ENCODE results near the gene POLR3H. TPM values are rescaled to one million over a fixed set of nuclear protein-coding genes. Genes with fewer than 3 reads are reported as not detected.
A peak's percentile ranks its signal among the peaks of the same experiment; 100 is the strongest.

POLR3H gene
- total and polyA plus RNA-seq, 2 of the 4 experiments (the other 2 are of a cell fraction), result 37.8 to 67.8 TPM

DNA sequence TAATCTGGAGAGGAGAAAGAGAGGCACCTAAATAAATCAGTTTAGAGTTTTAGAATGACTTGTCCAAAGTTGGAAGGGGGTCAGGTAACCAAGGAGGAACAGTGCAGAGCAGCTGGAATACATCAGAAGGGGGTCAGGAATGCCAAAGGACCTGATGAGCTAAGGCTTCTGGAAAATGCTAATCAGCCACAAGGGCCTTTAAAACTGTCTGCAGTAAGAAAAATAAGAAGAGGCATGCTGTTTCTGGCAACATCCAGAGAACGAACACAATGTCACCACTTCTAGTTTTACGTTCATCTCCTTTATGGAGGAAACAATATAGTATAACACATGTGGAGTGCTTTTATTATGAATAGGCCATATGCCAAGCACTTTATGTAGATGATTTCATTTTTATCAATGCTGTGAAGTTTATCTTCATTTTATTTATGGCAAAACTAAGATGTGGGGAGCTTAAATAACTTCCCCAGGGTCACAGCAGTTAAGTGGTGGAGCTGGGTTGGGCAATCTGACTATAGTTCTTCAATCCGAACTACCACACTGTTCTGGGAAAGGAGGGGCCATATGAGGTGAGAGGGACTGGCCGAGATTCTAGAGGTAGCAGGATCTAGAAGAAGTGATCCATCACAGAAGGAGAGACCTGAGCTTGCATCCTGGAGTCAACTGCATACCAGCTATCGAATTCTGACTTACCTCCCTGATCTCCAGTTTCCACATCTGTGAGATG is 52.7 kb downstream of the POLR3H start:
- Histone ChIP-seq H3K4me2 (ENCODE audit: low read depth, low read length) (no peak overlapping the region; the same call in 1 of the 2 replicates), H3K79me1 (ENCODE audit: low read depth in 1 of 2, low read length in 2 of 2) (peaks cover 33 to 82% of the 10 kb centered on the region in 2 experiments), H3K23ac (ENCODE audit: low read depth, low read length) (no peak overlapping the region), H4K91ac (ENCODE audit: insufficient read depth, low read depth, low read length) (no peak overlapping the region), H3K9me3 (ENCODE audit: control insufficient read depth, insufficient read depth, low read length) (no peaks in the 10 kb centered on the region), H2BK5ac (ENCODE audit: low read depth, low read length, poor library complexity, severe bottlenecking) (no peak overlapping the region), H4K20me1 (ENCODE audit: insufficient read depth, low read length) (peaks cover 53% of the 10 kb centered on the region), H3K36me3 (ENCODE audit: control insufficient read depth, insufficient read depth, low read length) (no peaks in the 10 kb centered on the region; the same call in 1 of the 2 replicates), H2AFZ (replicated peaks; ENCODE audit: low read length, poor library complexity) (no peak overlapping the region), H3K56ac (ENCODE audit: extremely low read depth, insufficient read depth, low read length) (no peak overlapping the region), H3K4ac (ENCODE audit: low read depth, low read length) (no peak overlapping the region), H3K27ac (ENCODE audit: insufficient read depth, low read length) (no peak overlapping the region), H4K5ac (ENCODE audit: low read depth, low read length) (no peak overlapping the region), H4K8ac (ENCODE audit: low read depth in 2 of 2, low read length in 2 of 2) (no peak overlapping the region), H3K9ac (ENCODE audit: low read depth, low read length) (no peak overlapping the region), H3K9me1 (ENCODE audit: insufficient read depth, low read length) (peaks cover 5% of the 10 kb centered on the region), H2BK20ac (ENCODE audit: low read depth, low read length) (no peak overlapping the region), H3K14ac (replicated peaks; ENCODE audit: low read depth, low read length) (no peak overlapping the region), H2BK120ac (ENCODE audit: low read depth, low read length) (no peak overlapping the region), H2AK5ac (ENCODE audit: low read depth, low read length) (no peak overlapping the region), H2BK15ac (ENCODE audit: low read depth, low read length) (no peak overlapping the region), H2AK9ac (replicated peaks; ENCODE audit: low read depth, low read length, poor library complexity) (no peak overlapping the region), H3K4me3 (ENCODE audit: insufficient read depth, low read depth, low read length) (no peak overlapping the region), H3K4me1 (ENCODE audit: control insufficient read depth, insufficient read depth, low read length) (peaks cover 11% of the 10 kb centered on the region; the same call in 1 of the 2 replicates), H3K27me3 (ENCODE audit: control insufficient read depth, insufficient read depth, low read length) (no peaks in the 10 kb centered on the region), H3K18ac (ENCODE audit: low read depth, low read length) (no peak overlapping the region; the same call in 1 of the 2 replicates)
- CTCF ChIA-PET, result no interaction called here
- intact Hi-C loops (cut with micrococcal nuclease) (no loop called here), dilution Hi-C loops (cut with HindIII; ENCODE audit: low sequenced_read_pairs, unreplicated experiment) (no loop called here), in situ Hi-C loops (cut with MboI; ENCODE audit: low sequenced_read_pairs) (no loop called here)
- no TSS peak for BruUV-seq (replicated peaks)
- POLR2A ChIA-PET (ENCODE audit: unreplicated experiment), result interaction anchor here (0.6 kb wide), 1 partner anchor 23 kb away, joined by 3 read pairs; the partner anchor contains the start of gene PHF5A
- peak; percentile 26 for DNase-seq
- no CpG with 5 or more reads among the region's 5 CpGs for WGBS, 2 experiments (ENCODE audit: extremely low coverage in 2 of 2, insufficient read length in 1 of 2)
- peak; percentile 42 for ATAC-seq (ENCODE audit: low read depth)
- TF ChIP-seq SMC3 (IDR thresholded peaks at IDR 0.05; ENCODE audit: low read depth, low read length) (no peak), MAFK (IDR thresholded peaks at IDR 0.05; ENCODE audit: low read depth, low read length) (no peak), MAZ (IDR thresholded peaks at IDR 0.05; ENCODE audit: borderline replicate concordance, low read depth, low read length) (no peak), CHD1 (IDR thresholded peaks at IDR 0.05; ENCODE audit: low read depth, low read length) (no peak), NFE2L2 (IDR thresholded peaks at IDR 0.05; ENCODE audit: low read depth, low read length) (no peak), MXI1 (IDR thresholded peaks at IDR 0.05; ENCODE audit: borderline replicate concordance, low read depth, low read length) (no peak), RFX5 (IDR thresholded peaks at IDR 0.05; ENCODE audit: low read depth, low read length) (no peak), BHLHE40 (IDR thresholded peaks at IDR 0.05; ENCODE audit: low read depth, low read length) (no peak), CEBPB (IDR thresholded peaks at IDR 0.05; ENCODE audit: low read depth, low read length) (no peak), RAD21 (IDR thresholded peaks at IDR 0.05; ENCODE audit: low read length) (no peak), POLR2A (IDR thresholded peaks at IDR 0.05; ENCODE audit: low read depth, low read length) (no peak), FOS (IDR thresholded peaks at IDR 0.05; ENCODE audit: low read depth, low read length) (no peak), RCOR1 (IDR thresholded peaks at IDR 0.05; ENCODE audit: insufficient replicate concordance, low read length) (no peak)
- TF ChIP-seq, protein P1, sequence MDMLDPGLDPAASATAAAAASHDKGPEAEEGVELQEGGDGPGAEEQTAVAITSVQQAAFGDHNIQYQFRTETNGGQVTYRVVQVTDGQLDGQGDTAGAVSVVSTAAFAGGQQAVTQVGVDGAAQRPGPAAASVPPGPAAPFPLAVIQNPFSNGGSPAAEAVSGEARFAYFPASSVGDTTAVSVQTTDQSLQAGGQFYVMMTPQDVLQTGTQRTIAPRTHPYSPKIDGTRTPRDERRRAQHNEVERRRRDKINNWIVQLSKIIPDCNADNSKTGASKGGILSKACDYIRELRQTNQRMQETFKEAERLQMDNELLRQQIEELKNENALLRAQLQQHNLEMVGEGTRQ (IDR thresholded peaks at IDR 0.05; ENCODE audit: low read depth, low read length), result no peak
- TF ChIP-seq, protein P2, sequence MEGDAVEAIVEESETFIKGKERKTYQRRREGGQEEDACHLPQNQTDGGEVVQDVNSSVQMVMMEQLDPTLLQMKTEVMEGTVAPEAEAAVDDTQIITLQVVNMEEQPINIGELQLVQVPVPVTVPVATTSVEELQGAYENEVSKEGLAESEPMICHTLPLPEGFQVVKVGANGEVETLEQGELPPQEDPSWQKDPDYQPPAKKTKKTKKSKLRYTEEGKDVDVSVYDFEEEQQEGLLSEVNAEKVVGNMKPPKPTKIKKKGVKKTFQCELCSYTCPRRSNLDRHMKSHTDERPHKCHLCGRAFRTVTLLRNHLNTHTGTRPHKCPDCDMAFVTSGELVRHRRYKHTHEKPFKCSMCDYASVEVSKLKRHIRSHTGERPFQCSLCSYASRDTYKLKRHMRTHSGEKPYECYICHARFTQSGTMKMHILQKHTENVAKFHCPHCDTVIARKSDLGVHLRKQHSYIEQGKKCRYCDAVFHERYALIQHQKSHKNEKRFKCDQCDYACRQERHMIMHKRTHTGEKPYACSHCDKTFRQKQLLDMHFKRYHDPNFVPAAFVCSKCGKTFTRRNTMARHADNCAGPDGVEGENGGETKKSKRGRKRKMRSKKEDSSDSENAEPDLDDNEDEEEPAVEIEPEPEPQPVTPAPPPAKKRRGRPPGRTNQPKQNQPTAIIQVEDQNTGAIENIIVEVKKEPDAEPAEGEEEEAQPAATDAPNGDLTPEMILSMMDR (conservative IDR thresholded peaks at IDR 0.05; ENCODE audit: low read depth, low read length), result no peak
